MCF 10A (cell line): Measurements from ENCODE around the gene ASTN2. TPM values are rescaled to one million over a fixed set of nuclear protein-coding genes. Genes with fewer than 3 reads are reported as not detected.
A peak's percentile ranks its signal among the peaks of the same experiment; 100 is the strongest.

ENCODE experiments used
- BruUV-seq: library from RNA; stranded (reverse); fragments of 400-500 nt; replicated peaks from 2 replicates; lab custom pipeline; 2021; lab: Mats Ljungman, UMichigan
- CTCF ChIA-PET: fragments of 300-600 bp; sonication (Branson Sonifier 250); formaldehyde crosslinking; extraction: SDS; loops from one replicate; lab custom pipeline; 2021; ENCODE audit warnings: antibody characterized with exemption, inconsistent platforms; lab: Yijun Ruan, JAX
- POLR2A ChIA-PET: fragments of 300-600, 350-650 bp; sonication (Branson Sonifier 250); formaldehyde crosslinking; extraction: SDS; loops from one replicate; lab custom pipeline; 2020; ENCODE audit warnings: antibody characterized with exemption, inconsistent platforms; lab: Yijun Ruan, JAX
- DNase-seq: peaks from one replicate; pipeline ENCODE4 v3.0.0-alpha.2; 2018; ENCODE audit not compliant: unreplicated experiment
- H3K27ac Mint-ChIP-seq: one replicate; pipeline ENCODE4 v1.8.0; 2022; ENCODE audit warnings: mild to moderate bottlenecking, low read depth, mixed read lengths; ENCODE audit not compliant: unreplicated experiment
- H3K27me3 Mint-ChIP-seq: one replicate; pipeline ENCODE4 v1.8.0; 2022; ENCODE audit warnings: mixed read lengths; ENCODE audit not compliant: insufficient read depth, unreplicated experiment
- H3K36me3 Mint-ChIP-seq: one replicate; pipeline ENCODE4 v1.8.0; 2022; ENCODE audit warnings: mild to moderate bottlenecking, moderate library complexity, mixed read lengths; ENCODE audit not compliant: insufficient read depth, unreplicated experiment
- H3K4me1 Mint-ChIP-seq: one replicate; pipeline ENCODE4 v1.8.0; 2022; ENCODE audit warnings: mixed read lengths; ENCODE audit not compliant: insufficient read depth, unreplicated experiment
- H3K4me3 Mint-ChIP-seq: one replicate; pipeline ENCODE4 v1.8.0; 2022; ENCODE audit warnings: mild to moderate bottlenecking, moderate library complexity, mixed read lengths; ENCODE audit not compliant: unreplicated experiment
- H3K9me3 Mint-ChIP-seq: one replicate; pipeline ENCODE4 v1.8.0; 2022; ENCODE audit warnings: mixed read lengths; ENCODE audit not compliant: unreplicated experiment
- intact Hi-C: fragments of 100-400 bp; cut with micrococcal nuclease; formaldehyde crosslinking; loops from 2 replicates; pipeline ENCODE4 v1.14.1; 2022
- total RNA-seq: library from RNA; stranded (reverse); gene quantifications from 2 replicates; pipeline ENCODE4 v1.2.3, GENCODE V29; 2022
- TF ChIP-seq, protein P1 (sequence below): fragments of 200-600 bp; IDR thresholded peaks from one replicate; pipeline ENCODE4 v1.8.0; 2022; ENCODE audit warnings: antibody characterized with exemption, mild to moderate bottlenecking; ENCODE audit not compliant: unreplicated experiment

ASTN2 gene
- total RNA-seq, 1 experiment from 2014 or later, result 1.8 TPM

DNA sequence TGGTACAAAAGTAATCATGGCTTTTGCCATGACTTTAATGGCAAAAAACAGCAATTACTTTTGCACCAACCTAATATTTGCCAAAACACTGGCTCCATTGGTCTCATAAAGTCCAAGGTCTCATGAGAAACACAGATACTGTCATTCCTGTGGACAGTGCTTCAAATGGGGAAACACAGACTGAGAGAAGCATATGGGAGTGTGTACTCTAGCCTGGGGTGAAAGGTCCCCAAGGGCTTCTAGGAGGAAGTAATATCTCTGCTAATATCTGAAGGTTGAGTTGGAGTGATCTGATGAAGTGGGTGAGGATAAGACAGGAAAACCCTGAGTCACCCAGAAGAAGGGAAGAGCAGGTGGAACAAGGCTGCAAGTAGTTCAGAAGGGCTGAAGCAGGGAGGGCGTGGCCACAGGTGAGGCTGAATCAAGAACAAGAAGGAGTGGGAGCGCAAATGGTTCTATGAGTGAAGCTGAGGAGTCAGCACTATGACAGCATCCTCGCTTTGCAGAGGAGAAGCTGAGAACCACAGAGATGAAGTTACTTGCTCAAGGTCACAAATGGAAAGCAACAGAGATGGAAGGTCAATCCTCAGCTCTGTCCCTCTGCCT, 164.1 kb downstream of the ASTN2 start:
- BruUV-seq, result no TSS peak
- Mint-ChIP-seq H3K4me3 (no peak overlapping the region), H3K27ac (no peak overlapping the region), H3K27me3 (no peaks in the 10 kb centered on the region), H3K4me1 (no peaks in the 10 kb centered on the region), H3K9me3 (peaks cover 20% of the 10 kb centered on the region), H3K36me3 (peaks cover 4% of the 10 kb centered on the region)
- TF ChIP-seq, protein P1, sequence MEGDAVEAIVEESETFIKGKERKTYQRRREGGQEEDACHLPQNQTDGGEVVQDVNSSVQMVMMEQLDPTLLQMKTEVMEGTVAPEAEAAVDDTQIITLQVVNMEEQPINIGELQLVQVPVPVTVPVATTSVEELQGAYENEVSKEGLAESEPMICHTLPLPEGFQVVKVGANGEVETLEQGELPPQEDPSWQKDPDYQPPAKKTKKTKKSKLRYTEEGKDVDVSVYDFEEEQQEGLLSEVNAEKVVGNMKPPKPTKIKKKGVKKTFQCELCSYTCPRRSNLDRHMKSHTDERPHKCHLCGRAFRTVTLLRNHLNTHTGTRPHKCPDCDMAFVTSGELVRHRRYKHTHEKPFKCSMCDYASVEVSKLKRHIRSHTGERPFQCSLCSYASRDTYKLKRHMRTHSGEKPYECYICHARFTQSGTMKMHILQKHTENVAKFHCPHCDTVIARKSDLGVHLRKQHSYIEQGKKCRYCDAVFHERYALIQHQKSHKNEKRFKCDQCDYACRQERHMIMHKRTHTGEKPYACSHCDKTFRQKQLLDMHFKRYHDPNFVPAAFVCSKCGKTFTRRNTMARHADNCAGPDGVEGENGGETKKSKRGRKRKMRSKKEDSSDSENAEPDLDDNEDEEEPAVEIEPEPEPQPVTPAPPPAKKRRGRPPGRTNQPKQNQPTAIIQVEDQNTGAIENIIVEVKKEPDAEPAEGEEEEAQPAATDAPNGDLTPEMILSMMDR, result no peak
- CTCF ChIA-PET, result no interaction called here
- DNase-seq, result no peak
- POLR2A ChIA-PET, result no interaction called here
- intact Hi-C loops, result no loop called here

DNA sequence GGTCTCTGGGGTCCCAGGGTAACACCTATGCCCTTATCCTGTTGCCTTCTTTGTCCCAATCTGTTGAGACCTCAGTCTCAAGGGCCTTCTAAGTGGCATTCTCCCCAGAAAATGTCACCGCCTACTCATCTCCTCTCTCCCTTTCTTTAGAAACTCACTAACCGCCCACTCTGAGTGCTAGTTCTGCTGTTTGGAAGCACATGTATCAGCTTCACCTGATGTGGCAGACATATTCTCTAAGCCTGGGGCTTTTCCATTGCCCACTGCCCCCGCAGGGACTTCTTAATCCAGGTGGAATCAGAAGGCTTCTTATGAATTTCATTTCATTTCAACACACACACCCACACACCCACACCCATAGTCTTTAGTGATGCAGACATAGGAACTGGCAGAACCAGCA, 165.1 kb downstream of the ASTN2 start:
- Mint-ChIP-seq H3K27ac (no peak overlapping the region), H3K27me3 (no peaks in the 10 kb centered on the region), H3K4me1 (no peaks in the 10 kb centered on the region), H3K9me3 (peaks cover 15% of the 10 kb centered on the region), H3K36me3 (peaks cover 4% of the 10 kb centered on the region), H3K4me3 (no peak overlapping the region)
- ChIA-PET POLR2A (no interaction called here), CTCF (no interaction called here)
- no peak for DNase-seq
- TF ChIP-seq, protein P1, result no peak
- intact Hi-C loops, result no loop called here
- BruUV-seq, result no TSS peak

DNA sequence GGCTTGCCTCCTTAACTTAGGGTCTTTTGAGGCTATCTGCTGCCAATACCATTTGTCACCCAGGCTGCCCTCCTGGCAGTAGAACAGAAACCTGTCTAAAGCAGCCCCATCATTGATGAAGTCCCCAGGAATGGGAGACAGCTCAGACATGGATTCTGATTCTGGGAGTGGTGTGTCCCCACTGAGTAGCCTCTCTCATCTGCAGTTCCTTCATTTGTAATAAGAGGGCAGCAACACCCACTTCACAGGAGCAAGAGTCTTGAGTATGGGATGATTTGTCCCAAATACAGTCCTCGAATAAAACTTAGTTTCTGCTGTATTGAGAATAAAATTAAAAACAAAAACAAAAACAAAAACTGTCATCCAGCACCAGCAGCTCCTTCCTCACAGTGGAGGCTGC, 167.6 kb downstream of the ASTN2 start:
- CTCF ChIA-PET, result interaction anchor here (0.7 to 1.5 kb wide), 4 partner anchors 17 to 141 kb away, joined by 3 to 4 read pairs (median 4); no protein-coding TSS in a partner anchor
- no peak overlapping the region for H3K4me3 Mint-ChIP-seq
- H3K4me1 Mint-ChIP-seq, result no peaks in the 10 kb centered on the region
- peaks cover 30% of the 10 kb centered on the region for H3K9me3 Mint-ChIP-seq
- H3K27ac Mint-ChIP-seq, result no peak overlapping the region
- BruUV-seq, result no TSS peak
- intact Hi-C loops, result no loop called here
- H3K27me3 Mint-ChIP-seq, result no peaks in the 10 kb centered on the region
- H3K36me3 Mint-ChIP-seq, result peaks cover 4% of the 10 kb centered on the region
- POLR2A ChIA-PET, result no interaction called here
- DNase-seq, result peak; percentile 50
- TF ChIP-seq, protein P1, result no peak

DNA sequence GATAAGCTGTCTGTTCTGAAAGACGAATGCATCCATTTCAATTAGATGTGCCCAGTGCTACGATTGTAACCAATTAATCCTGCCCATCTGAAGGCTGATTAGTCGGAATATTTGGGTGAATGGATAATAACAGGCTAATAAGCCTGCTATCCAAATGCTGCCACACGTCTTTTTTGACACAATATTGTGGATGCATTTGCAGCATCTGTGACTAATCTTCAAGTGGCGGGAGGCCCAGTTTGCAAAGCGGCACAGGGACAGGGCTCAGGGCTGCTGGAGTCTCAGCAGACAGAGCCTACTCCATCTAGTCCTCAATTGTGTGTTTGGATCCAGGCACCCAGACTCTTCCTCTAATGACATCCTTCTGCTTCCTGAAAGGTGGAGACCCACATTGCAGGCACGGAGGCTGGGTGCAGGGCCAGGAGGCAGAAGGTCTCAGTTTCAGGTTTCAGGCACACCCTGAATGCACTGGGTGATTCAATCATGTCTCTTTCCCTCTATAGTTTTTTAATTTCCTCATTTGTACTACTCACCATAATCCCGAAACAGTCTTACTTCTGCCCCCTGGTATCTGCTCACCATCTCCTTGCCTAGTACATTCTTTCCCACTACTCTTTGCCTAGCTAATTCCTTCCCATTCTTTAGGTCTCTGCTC, 169.6 kb downstream of the ASTN2 start:
- peaks cover 4% of the 10 kb centered on the region for H3K36me3 Mint-ChIP-seq
- DNase-seq, result no peak
- H3K9me3 Mint-ChIP-seq, result peaks cover 34% of the 10 kb centered on the region
- TF ChIP-seq, protein P1, result no peak
- no peaks in the 10 kb centered on the region for H3K4me1 Mint-ChIP-seq
- POLR2A ChIA-PET, result interaction anchor here (0.6 kb wide), 1 partner anchor 352 kb away, joined by 3 read pairs; no protein-coding TSS in a partner anchor
- intact Hi-C loops, result no loop called here
- H3K27ac Mint-ChIP-seq, result no peak overlapping the region
- BruUV-seq, result no TSS peak
- no peak overlapping the region for H3K4me3 Mint-ChIP-seq
- CTCF ChIA-PET, result no interaction called here
- no peaks in the 10 kb centered on the region for H3K27me3 Mint-ChIP-seq
